ENCODE measurements around the gene RBSN. TPM values are rescaled to one million over a fixed set of nuclear protein-coding genes. Genes with fewer than 3 reads are reported as not detected.

The RBSN gene
- total RNA-seq, 2 donors from 2014 or later, result 17.9 to 39.4 TPM

DNA sequence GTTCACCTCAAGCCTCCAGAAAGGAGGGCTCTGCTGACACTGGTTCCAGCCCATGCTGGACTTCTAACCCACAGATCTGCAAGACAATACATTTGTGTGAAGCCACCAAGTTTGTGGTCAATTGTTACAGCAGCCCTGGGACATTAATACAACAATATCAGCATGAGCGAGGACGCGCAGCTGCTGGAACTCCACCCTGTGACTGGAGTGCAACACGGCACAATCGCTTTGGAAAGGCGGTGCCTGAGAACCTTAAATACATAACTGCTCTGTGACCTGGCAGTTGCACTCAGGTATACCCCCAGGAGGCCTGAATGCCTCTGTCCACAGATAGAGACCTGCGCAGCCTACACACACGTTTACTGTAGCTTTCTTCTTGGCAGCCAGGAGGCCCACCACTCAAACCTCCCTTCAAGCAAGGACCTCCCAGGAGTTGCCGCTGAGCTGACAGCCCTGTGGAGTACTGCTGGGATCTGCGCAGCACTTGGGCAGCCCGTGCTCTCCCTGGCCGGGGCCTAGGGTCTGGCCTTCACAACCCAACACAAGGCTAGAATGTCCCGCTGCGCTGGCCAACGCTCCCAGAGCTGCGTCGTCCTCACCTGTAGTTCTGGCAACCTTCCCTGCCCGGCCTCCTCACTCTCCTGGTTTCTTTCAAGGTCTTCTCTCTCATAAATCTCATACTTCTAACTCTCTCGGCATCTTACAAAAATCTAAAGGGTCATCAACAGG lies 42.1 kb downstream of the RBSN start:
- H3K27me3 ChIP-seq (replicated peaks; ENCODE audit: insufficient read depth), result no peaks in the 10 kb centered on the region
- 94% methylated on average over 19 of the region's 19 CpGs for WGBS
- H3K36me3 ChIP-seq, result peaks cover 2 to 9% of the 10 kb centered on the region in 2 donors
- DNase-seq (ENCODE audit: low spot score), result no peak
- H3K4me1 ChIP-seq (replicated peaks), result no peaks in the 10 kb centered on the region
- no peak overlapping the region for H3K4me3 ChIP-seq
- no peaks in the 10 kb centered on the region for H3K9me3 ChIP-seq
- TF ChIP-seq, protein P1, sequence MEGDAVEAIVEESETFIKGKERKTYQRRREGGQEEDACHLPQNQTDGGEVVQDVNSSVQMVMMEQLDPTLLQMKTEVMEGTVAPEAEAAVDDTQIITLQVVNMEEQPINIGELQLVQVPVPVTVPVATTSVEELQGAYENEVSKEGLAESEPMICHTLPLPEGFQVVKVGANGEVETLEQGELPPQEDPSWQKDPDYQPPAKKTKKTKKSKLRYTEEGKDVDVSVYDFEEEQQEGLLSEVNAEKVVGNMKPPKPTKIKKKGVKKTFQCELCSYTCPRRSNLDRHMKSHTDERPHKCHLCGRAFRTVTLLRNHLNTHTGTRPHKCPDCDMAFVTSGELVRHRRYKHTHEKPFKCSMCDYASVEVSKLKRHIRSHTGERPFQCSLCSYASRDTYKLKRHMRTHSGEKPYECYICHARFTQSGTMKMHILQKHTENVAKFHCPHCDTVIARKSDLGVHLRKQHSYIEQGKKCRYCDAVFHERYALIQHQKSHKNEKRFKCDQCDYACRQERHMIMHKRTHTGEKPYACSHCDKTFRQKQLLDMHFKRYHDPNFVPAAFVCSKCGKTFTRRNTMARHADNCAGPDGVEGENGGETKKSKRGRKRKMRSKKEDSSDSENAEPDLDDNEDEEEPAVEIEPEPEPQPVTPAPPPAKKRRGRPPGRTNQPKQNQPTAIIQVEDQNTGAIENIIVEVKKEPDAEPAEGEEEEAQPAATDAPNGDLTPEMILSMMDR (IDR thresholded peaks at IDR 0.05), result no peak
- TF ChIP-seq POLR2AphosphoS5 (IDR thresholded peaks at IDR 0.05) (no peak), POLR2A (IDR thresholded peaks at IDR 0.05) (no peak)
- H3K27ac ChIP-seq, result no peak overlapping the region
- intact Hi-C loops (cut with DNase I), result no loop called here

DNA sequence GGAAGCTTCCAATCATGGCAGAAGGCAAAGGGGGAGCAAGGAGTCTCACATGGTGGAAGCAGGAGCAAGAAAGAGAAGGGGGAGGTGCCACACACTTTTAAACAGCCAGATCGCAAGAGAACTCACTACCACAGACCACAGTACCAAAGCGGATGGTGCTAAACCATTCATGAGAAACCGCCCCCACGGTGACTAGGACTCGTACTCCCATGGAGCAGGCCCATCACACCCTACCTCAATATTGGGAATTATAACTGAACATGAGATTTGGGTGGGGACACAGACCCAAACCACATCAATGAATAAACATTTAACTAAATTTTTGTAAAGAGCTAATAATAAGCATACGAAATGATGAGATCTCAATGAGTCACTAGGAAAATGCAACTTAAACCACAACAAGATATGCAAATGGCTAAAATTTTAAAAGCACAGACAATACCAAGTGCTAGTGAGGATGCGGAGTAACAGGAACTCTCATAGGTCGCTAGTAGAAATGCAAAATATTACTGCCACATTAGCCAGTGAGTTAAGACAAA lies 43.9 kb downstream of the RBSN start:
- no peak for TF ChIP-seq POLR2A (IDR thresholded peaks at IDR 0.05)
- TF ChIP-seq, protein P1 (IDR thresholded peaks at IDR 0.05), result no peak
- TF ChIP-seq POLR2AphosphoS5 (IDR thresholded peaks at IDR 0.05), result no peak
- 89% methylated on average over 8 of the region's 8 CpGs for WGBS
- no peaks in the 10 kb centered on the region for H3K4me1 ChIP-seq (replicated peaks)
- no peak overlapping the region for H3K4me3 ChIP-seq
- H3K27ac ChIP-seq, result no peak overlapping the region
- DNase-seq (ENCODE audit: low spot score), result no peak
- peaks cover 2 to 9% of the 10 kb centered on the region in 2 donors for H3K36me3 ChIP-seq
- intact Hi-C loops (cut with DNase I), result no loop called here
- H3K9me3 ChIP-seq, result no peaks in the 10 kb centered on the region
- H3K27me3 ChIP-seq (replicated peaks; ENCODE audit: insufficient read depth), result no peaks in the 10 kb centered on the region

DNA sequence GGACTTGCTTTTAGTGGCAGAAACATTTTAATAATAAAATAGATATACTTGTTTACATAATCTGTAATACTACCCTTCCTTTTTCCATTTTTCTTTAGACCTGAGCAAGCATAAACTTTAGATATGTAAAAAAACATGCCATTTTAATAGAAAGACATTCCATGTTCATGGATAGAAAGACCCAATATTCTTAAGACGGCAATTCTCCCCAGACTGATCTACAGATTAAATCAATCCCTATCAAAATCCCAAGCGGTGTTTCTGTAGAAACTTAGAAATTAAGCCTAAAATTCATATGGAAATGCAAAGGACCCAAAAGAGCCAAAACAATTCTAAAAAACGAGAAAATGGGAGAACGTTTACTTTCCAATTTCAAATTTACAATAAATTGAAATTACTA lies 45.4 kb downstream of the RBSN start:
- intact Hi-C loops (cut with DNase I), result no loop called here
- no peaks in the 10 kb centered on the region for H3K27me3 ChIP-seq (replicated peaks; ENCODE audit: insufficient read depth)
- WGBS, result 97% methylated on average over 4 of the region's 4 CpGs
- TF ChIP-seq, protein P1 (IDR thresholded peaks at IDR 0.05), result no peak
- no peak for TF ChIP-seq POLR2A (IDR thresholded peaks at IDR 0.05)
- TF ChIP-seq POLR2AphosphoS5 (IDR thresholded peaks at IDR 0.05), result no peak
- no peak overlapping the region for H3K27ac ChIP-seq
- no peaks in the 10 kb centered on the region for H3K9me3 ChIP-seq
- H3K4me1 ChIP-seq (replicated peaks), result no peaks in the 10 kb centered on the region
- no peak overlapping the region for H3K4me3 ChIP-seq
- H3K36me3 ChIP-seq, result peaks cover 2 to 6% of the 10 kb centered on the region in 2 donors
- DNase-seq (ENCODE audit: low spot score), result no peak

DNA sequence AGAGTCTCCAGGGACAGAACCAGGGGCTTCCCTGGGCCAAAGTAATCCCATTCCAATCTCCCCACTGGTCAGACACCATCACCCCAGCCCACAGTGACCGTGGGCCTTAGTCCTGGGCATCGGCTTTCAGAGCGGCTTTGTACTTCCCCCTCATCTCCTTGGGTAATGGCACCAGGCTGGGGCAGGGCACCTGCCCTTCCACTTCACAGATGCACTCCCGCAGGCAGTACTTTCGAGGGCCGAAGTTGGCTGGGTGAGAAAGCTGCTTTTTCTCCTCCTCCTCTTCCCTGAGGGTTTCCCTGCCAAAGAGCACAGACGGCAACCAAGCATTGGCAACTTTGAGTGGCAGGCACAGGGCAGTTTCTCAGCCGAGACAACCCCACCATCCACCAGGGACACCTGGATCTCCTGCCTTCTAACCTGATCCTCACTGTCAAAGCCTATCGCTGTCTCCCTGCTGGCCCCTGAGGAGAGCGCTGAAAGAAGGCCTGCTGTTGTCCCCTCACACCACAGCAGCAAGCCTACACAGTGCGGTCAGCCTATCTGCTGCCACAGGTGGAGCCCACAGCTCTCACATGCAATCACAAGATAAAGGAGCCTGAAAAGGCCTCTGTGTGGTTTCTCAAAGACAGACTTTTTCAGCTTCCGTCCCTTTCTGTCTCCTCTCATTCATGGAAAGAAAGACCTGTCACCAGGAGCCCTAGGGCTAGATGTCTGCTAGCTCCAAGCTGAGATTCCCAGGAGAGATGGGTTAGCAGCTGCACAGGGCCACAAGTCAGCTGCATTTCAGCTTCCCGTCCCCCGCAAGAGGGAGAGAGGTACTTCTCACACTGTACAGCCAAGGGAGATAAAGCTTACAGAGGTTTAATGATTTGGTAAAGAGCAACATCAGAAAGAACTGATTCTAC lies 46.4 kb downstream of the RBSN start:
- Histone ChIP-seq H3K4me1 (replicated peaks) (no peaks in the 10 kb centered on the region), H3K4me3 (no peak overlapping the region), H3K27ac (no peak overlapping the region), H3K27me3 (replicated peaks; ENCODE audit: insufficient read depth) (no peaks in the 10 kb centered on the region), H3K36me3 (peaks cover 0 to 2% of the 10 kb centered on the region in 2 donors), H3K9me3 (no peaks in the 10 kb centered on the region)
- no peak for DNase-seq (ENCODE audit: low spot score)
- WGBS, result 91% methylated on average over 13 of the region's 14 CpGs
- TF ChIP-seq POLR2A (IDR thresholded peaks at IDR 0.05) (no peak), POLR2AphosphoS5 (IDR thresholded peaks at IDR 0.05) (no peak)
- TF ChIP-seq, protein P1 (IDR thresholded peaks at IDR 0.05), result no peak
- intact Hi-C loops (cut with DNase I), result no loop called here

All from prostate gland (tissue), 2 donors.